Nephron (organoid): ENCODE results near the gene TMEM140.
A peak's percentile ranks its signal among the peaks of the same experiment; 100 is the strongest.

Experiments used
- H3K27ac Mint-ChIP-seq, 3 experiments: 2 replicates each; pipeline ENCODE4 v1.8.0; 2020; ENCODE audit warnings: mixed read lengths in 3 of 3, mild to moderate bottlenecking in 2 of 3, moderate library complexity in 1 of 3
- H3K27me3 Mint-ChIP-seq: 2 replicates; pipeline ENCODE4 v1.8.0; 2021; ENCODE audit warnings: low read depth, mild to moderate bottlenecking, moderate library complexity, mixed read lengths
- H3K36me3 Mint-ChIP-seq: 2 replicates; pipeline ENCODE4 v1.8.0; 2020; ENCODE audit warnings: low read depth, mixed read lengths
- H3K4me1 Mint-ChIP-seq: 2 replicates; pipeline ENCODE4 v1.8.0; 2020; ENCODE audit warnings: mixed read lengths
- H3K4me3 Mint-ChIP-seq, 3 experiments: 2 replicates each; pipeline ENCODE4 v1.8.0; 2020; ENCODE audit warnings: mild to moderate bottlenecking in 3 of 3, mixed read lengths in 3 of 3, moderate library complexity in 2 of 3
- H3K9me3 Mint-ChIP-seq: 2 replicates; pipeline ENCODE4 v1.8.0; 2020; ENCODE audit warnings: mixed read lengths
- CTCF ChIP-seq, 3 experiments: fragments of 200-600 bp; sonication (generic); IDR thresholded peaks; one replicate each; pipeline ENCODE4 v1.5.0; 2021; ENCODE audit warnings: antibody characterized with exemption in 3 of 3; ENCODE audit not compliant: unreplicated experiment in 3 of 3

Gene TMEM140

GRCh38 chr7:135159359-135160085 lies 11.7 kb downstream of the TMEM140 start:
- Mint-ChIP-seq H3K27me3 (no peaks in the 10 kb centered on the region), H3K9me3 (peaks cover 51% of the 10 kb centered on the region), H3K27ac (peak overlapping the region in 2 of 3 experiments; percentile 9 to 58), H3K4me1 (peaks cover 29% of the 10 kb centered on the region), H3K36me3 (peaks cover 75% of the 10 kb centered on the region), H3K4me3 (no peak overlapping the region)
- no peak for TF ChIP-seq CTCF (IDR thresholded peaks at IDR 0.05; ENCODE audit: unreplicated experiment in 3 of 3)

- Mint-ChIP-seq H3K27ac (peak overlapping the region; percentile 38 to 74 (median 58)), H3K4me1 (peaks cover 29% of the 10 kb centered on the region), H3K4me3 (no peak overlapping the region), H3K27me3 (no peaks in the 10 kb centered on the region), H3K36me3 (peaks cover 77% of the 10 kb centered on the region), H3K9me3 (peaks cover 43% of the 10 kb centered on the region)
- TF ChIP-seq CTCF (IDR thresholded peaks at IDR 0.05; ENCODE audit: unreplicated experiment in 3 of 3): no peak
Measured at GRCh38 chr7:135160098-135160857, 12.4 kb downstream of the TMEM140 start.

- TF ChIP-seq CTCF (IDR thresholded peaks at IDR 0.05; ENCODE audit: unreplicated experiment in 3 of 3): no peak
- H3K9me3 Mint-ChIP-seq: peaks cover 38% of the 10 kb centered on the region
- H3K4me1 Mint-ChIP-seq: peaks cover 29% of the 10 kb centered on the region
- H3K27ac Mint-ChIP-seq: peak overlapping the region; percentile 38 to 74 (median 58)
- H3K27me3 Mint-ChIP-seq: no peaks in the 10 kb centered on the region
- no peak overlapping the region for H3K4me3 Mint-ChIP-seq
- H3K36me3 Mint-ChIP-seq: peaks cover 80% of the 10 kb centered on the region
Measured at GRCh38 chr7:135160858-135161653, 13.2 kb downstream of the TMEM140 start.

GRCh38 chr7:135161669-135162068 lies 13.8 kb downstream of the TMEM140 start:
- Mint-ChIP-seq H3K4me1 (peaks cover 29% of the 10 kb centered on the region), H3K27me3 (no peaks in the 10 kb centered on the region), H3K36me3 (peaks cover 80% of the 10 kb centered on the region), H3K27ac (peak overlapping the region in 1 of 3 experiments; percentile 5), H3K9me3 (peaks cover 32% of the 10 kb centered on the region), H3K4me3 (no peak overlapping the region)
- TF ChIP-seq CTCF (IDR thresholded peaks at IDR 0.05; ENCODE audit: unreplicated experiment in 3 of 3): no peak

GRCh38 chr7:135162382-135163001 lies 14.6 kb downstream of the TMEM140 start:
- Mint-ChIP-seq H3K4me3 (no peak overlapping the region), H3K27ac (no peak overlapping the region), H3K36me3 (peaks cover 81% of the 10 kb centered on the region), H3K4me1 (peaks cover 34% of the 10 kb centered on the region), H3K9me3 (peaks cover 26% of the 10 kb centered on the region), H3K27me3 (no peaks in the 10 kb centered on the region)
- TF ChIP-seq CTCF (IDR thresholded peaks at IDR 0.05; ENCODE audit: unreplicated experiment in 3 of 3): no peak
